DOHH2 (cell line): ENCODE data around the gene WWC1.

Experiments used
- H3F3A ChIP-seq: fragments of 200-600 bp; sonication (generic), shearing (Covaris generic); 2 replicates; pipeline ENCODE4 v1.6.0; 2016; ENCODE audit warnings: antibody characterized with exemption, mild to moderate bottlenecking; ENCODE audit not compliant: control insufficient read depth, insufficient read depth
- H3K27ac ChIP-seq: fragments of 200-600 bp; sonication (generic); 2 replicates; pipeline ENCODE4 v1.5.1; 2014; ENCODE audit warnings: low read depth, mild to moderate bottlenecking, low read length, moderate library complexity
- H3K27me3 ChIP-seq: fragments of 200-600 bp; sonication (generic); 2 replicates; pipeline ENCODE4 v1.6.1; 2014; ENCODE audit warnings: mild to moderate bottlenecking, low read length, mixed read lengths; ENCODE audit not compliant: control insufficient read depth
- H3K36me3 ChIP-seq: fragments of 200-600 bp; sonication (generic); 2 replicates; pipeline ENCODE4 v1.6.1; 2014; ENCODE audit warnings: mild to moderate bottlenecking, low read length, moderate library complexity, mixed read lengths; ENCODE audit not compliant: control insufficient read depth
- H3K4me1 ChIP-seq: fragments of 200-600 bp; sonication (generic); 2 replicates; pipeline ENCODE4 v1.6.1; 2014; ENCODE audit warnings: mild to moderate bottlenecking, low read length, mixed read lengths; ENCODE audit not compliant: control insufficient read depth
- H3K4me2 ChIP-seq: fragments of 200-600 bp; sonication (generic); 2 replicates; pipeline ENCODE4 v1.6.0; 2014; ENCODE audit warnings: mild to moderate bottlenecking, low read length, moderate library complexity
- H3K4me3 ChIP-seq: fragments of 200-600 bp; sonication (generic); 2 replicates; pipeline ENCODE4 v1.5.1; 2014; ENCODE audit warnings: mild to moderate bottlenecking, low read length, mixed read lengths
- H3K79me2 ChIP-seq: fragments of 200-600 bp; sonication (generic); 2 replicates; pipeline ENCODE4 v1.6.1; 2014; ENCODE audit warnings: mild to moderate bottlenecking, low read length, mixed read lengths; ENCODE audit not compliant: control insufficient read depth
- H3K9me2 ChIP-seq: fragments of 200-600 bp; sonication (generic); replicated peaks from 2 replicates; pipeline ENCODE4 v1.6.1; 2014; ENCODE audit warnings: mild to moderate bottlenecking, low read length, mixed read lengths; ENCODE audit not compliant: control insufficient read depth
- H3K9me3 ChIP-seq: fragments of 200-600 bp; sonication (generic); 2 replicates; pipeline ENCODE4 v1.6.1; 2014; ENCODE audit warnings: antibody characterized with exemption, low read length, mixed read lengths; ENCODE audit not compliant: control insufficient read depth, insufficient read depth
- H4K20me1 ChIP-seq: fragments of 200-600 bp; sonication (generic); 2 replicates; pipeline ENCODE4 v1.6.0; 2014; ENCODE audit warnings: low read depth, mild to moderate bottlenecking, antibody characterized with exemption, low read length, moderate library complexity; ENCODE audit not compliant: control insufficient read depth, insufficient read depth
- CTCF ChIP-seq: fragments of 200-600 bp; sonication (generic); IDR thresholded peaks from one replicate; pipeline ENCODE4 v1.5.1; 2014; ENCODE audit warnings: antibody characterized with exemption, mild to moderate bottlenecking, low read depth, low read length; ENCODE audit not compliant: poor library complexity, severe bottlenecking
- EZH2phosphoT487 ChIP-seq: fragments of 200-600 bp; sonication (generic); IDR thresholded peaks from 2 replicates; pipeline ENCODE4 v1.6.1; 2017; ENCODE audit warnings: borderline replicate concordance, mild to moderate bottlenecking, antibody characterized with exemption, low read length, moderate library complexity, mixed read lengths

WWC1 gene

GRCh38 chr5:168302785-168303184 is 11.3 kb downstream of the WWC1 start:
- Histone ChIP-seq H3F3A (no peaks in the 10 kb centered on the region), H3K36me3 (no peaks in the 10 kb centered on the region), H3K27me3 (no peaks in the 10 kb centered on the region), H3K4me1 (no peaks in the 10 kb centered on the region), H3K9me2 (no peaks in the 10 kb centered on the region), H4K20me1 (no peaks in the 10 kb centered on the region), H3K9me3 (no peaks in the 10 kb centered on the region), H3K79me2 (no peaks in the 10 kb centered on the region), H3K4me3 (no peak overlapping the region), H3K27ac (no peak overlapping the region), H3K4me2 (no peak overlapping the region)
- TF ChIP-seq CTCF (no peak), EZH2phosphoT487 (no peak)

- no peak for TF ChIP-seq CTCF
- H3K9me2 ChIP-seq: no peaks in the 10 kb centered on the region
- no peak overlapping the region for H3K4me2 ChIP-seq
- no peak overlapping the region for H3K27ac ChIP-seq
- no peaks in the 10 kb centered on the region for H4K20me1 ChIP-seq
- no peaks in the 10 kb centered on the region for H3K4me1 ChIP-seq
- H3K27me3 ChIP-seq: no peaks in the 10 kb centered on the region
- H3K36me3 ChIP-seq: no peaks in the 10 kb centered on the region
- no peaks in the 10 kb centered on the region for H3K9me3 ChIP-seq
- H3F3A ChIP-seq: no peaks in the 10 kb centered on the region
- H3K79me2 ChIP-seq: no peaks in the 10 kb centered on the region
- no peak overlapping the region for H3K4me3 ChIP-seq
These were observed 12.1 kb downstream of the WWC1 start for GRCh38 chr5:168303393-168304025.

- Histone ChIP-seq H3K4me1 (no peaks in the 10 kb centered on the region), H3K36me3 (no peaks in the 10 kb centered on the region), H3K79me2 (no peaks in the 10 kb centered on the region), H3K9me2 (no peaks in the 10 kb centered on the region), H4K20me1 (no peaks in the 10 kb centered on the region), H3K27ac (no peak overlapping the region), H3K9me3 (no peaks in the 10 kb centered on the region), H3K4me2 (no peak overlapping the region), H3F3A (no peaks in the 10 kb centered on the region), H3K27me3 (no peaks in the 10 kb centered on the region), H3K4me3 (no peak overlapping the region)
- TF ChIP-seq CTCF (no peak), EZH2phosphoT487 (no peak)
These were observed 12.9 kb downstream of the WWC1 start for GRCh38 chr5:168304349-168304748.

- H3K27me3 ChIP-seq: no peaks in the 10 kb centered on the region
- no peaks in the 10 kb centered on the region for H3K79me2 ChIP-seq
- H4K20me1 ChIP-seq: no peaks in the 10 kb centered on the region
- no peak overlapping the region for H3K4me2 ChIP-seq
- no peaks in the 10 kb centered on the region for H3K4me1 ChIP-seq
- H3K4me3 ChIP-seq: no peak overlapping the region
- no peaks in the 10 kb centered on the region for H3K9me2 ChIP-seq
- no peaks in the 10 kb centered on the region for H3K36me3 ChIP-seq
- TF ChIP-seq EZH2phosphoT487 (no peak), CTCF (no peak)
- H3K9me3 ChIP-seq: no peaks in the 10 kb centered on the region
- no peaks in the 10 kb centered on the region for H3F3A ChIP-seq
- no peak overlapping the region for H3K27ac ChIP-seq
These were observed 13.8 kb downstream of the WWC1 start for GRCh38 chr5:168305281-168305680.
